NCI-H82 treated with DMSO at 0.1 percent for 48 hours (cell line): ENCODE measurements around the gene TRAF1.

Experiments used
- DNase-seq: peaks from one replicate; lab custom pipeline; 2025; ENCODE audit not compliant: unreplicated experiment; lab: John Stamatoyannopoulos, UW

Gene TRAF1

DNA sequence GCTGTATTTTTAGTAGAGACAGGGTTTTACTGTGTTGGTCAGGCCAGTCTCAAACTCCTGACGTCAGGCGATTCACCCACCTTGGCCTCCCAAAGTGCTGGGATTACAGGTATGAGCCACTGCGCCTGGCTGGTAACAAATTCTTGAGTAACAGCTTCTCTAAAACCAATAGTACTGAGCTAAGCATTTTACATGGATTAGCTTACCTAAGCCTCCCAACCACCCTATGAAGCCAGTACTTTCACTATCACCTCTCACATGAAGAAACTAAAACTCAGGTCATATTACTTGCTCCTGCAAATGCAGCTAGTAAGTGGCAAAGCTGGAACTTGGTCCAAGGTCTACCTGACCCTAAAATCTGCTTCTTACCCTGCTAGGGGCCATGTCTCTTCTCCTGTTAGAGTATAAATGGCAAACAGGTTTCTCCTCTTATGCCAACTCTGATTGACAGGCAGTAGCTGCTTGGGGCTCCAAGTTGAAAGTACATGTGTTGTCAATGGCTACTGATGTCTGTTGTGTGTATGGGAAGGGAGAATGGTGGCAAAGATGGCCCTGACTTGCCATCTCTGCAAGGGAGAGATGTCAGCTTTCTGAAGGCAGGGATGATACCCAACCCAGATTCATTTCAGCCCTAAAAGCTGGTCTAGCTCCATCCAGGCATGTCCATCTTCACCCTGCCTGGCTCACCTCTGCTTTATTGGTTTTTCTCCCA lies 53.6 kb downstream of the TRAF1 start:
- no peak for DNase-seq

DNA sequence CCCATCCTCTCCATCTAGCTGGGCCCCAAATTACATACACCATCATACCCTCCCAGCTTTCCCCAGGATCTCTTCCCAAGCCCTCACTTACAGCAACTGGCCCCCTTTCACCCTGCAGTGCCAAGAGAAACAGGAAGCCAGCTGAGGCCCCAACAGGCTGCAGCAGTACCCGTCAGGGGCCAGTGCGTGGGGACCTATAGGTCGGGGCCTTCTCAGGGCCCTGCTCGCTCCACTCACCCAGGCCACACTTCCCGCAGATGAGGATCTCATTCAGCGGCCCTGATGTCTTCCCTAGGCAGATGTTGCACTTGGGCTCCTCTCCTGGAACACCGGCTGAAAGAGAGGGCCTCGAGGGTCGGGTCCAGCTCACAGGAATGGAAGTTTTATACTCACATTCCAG lies 56.4 kb downstream of the TRAF1 start:
- no peak for DNase-seq

DNA sequence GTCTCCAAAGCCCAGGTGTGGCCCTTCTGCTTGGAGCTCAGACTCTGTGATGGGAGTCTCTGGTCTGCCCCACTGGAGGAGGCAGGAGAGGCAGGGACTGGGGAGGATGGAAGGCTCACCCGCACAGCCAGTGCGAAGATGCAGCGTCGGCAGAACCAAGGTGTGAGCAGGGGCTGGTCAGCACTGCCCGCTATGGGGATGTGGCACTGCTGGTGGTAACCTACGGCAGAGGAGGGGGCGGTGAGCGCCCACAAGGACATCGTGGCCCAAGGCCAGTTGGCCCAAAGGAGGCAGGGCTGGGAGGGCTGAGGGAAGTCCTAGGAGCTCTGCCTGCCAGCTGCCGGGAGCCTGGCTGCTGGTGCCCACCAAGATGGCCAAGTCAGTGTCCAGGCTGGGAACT lies 56.9 kb downstream of the TRAF1 start:
- no peak for DNase-seq

DNA sequence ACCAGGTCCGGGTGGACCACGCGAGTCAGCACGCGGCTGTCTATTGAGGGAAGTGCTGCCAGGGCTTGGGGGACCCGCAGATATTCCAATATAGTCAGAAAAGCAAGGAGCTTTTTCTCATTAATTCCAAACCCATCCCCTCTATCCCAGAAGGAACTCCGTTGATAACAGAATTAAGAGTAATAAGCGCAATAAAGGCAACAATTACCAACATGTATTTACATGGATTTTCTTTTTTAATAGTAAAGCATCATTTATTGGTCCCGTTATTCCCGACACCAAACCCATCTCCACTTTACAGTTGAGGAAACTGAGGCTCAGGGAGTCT lies 57.3 kb downstream of the TRAF1 start:
- no peak for DNase-seq

DNA sequence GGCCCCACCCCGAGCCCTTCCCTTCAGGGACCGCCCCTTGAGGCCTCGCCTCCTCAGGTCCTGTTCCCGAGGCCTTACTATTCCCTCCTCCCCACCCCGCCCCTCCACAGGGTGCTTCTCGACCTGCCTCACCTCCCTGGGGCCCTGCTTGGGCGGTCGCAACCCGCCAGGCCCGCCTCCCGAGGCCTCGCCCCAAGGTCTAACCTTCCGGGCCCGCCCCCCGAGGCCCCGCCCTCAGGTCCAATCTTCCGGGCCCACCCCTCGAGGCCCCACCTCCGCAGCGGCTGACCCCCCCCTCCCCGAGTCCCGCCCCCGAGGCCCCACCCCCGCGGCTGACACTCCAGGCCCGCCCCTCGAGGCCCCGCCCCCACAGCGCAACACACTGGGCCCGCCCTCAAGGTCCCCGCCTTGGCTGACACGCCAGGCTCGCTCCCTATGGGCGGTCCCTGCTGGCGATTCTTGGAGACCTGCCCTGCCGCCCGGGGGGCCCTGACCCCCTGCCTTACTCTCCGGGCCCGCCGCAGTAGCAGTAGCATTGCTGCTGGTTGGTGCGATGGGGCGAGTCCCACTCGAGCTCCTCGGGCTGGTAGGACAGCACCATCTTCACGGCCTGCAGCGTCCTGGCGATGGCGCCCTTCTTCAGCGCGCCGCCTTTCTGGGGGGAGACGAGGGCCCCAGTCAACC lies 57.8 kb downstream of the TRAF1 start:
- DNase-seq = no peak

DNA sequence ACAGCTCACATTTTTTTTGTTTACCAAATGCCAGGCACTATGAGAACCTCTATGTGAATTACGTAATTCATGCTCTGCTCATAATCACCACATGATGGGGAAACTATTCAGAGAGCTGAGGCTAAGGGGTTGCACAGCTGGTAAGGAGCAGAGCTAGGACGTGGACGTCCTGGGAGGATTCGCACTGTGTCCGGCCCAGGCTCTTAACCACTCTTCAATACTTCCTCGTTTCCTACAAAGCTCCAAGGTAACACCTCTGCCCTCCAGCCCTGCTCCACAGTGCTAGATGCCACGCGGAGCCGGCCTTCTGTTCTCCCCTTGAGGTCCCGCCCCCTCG lies 58.3 kb downstream of the TRAF1 start:
- no peak for DNase-seq

DNA sequence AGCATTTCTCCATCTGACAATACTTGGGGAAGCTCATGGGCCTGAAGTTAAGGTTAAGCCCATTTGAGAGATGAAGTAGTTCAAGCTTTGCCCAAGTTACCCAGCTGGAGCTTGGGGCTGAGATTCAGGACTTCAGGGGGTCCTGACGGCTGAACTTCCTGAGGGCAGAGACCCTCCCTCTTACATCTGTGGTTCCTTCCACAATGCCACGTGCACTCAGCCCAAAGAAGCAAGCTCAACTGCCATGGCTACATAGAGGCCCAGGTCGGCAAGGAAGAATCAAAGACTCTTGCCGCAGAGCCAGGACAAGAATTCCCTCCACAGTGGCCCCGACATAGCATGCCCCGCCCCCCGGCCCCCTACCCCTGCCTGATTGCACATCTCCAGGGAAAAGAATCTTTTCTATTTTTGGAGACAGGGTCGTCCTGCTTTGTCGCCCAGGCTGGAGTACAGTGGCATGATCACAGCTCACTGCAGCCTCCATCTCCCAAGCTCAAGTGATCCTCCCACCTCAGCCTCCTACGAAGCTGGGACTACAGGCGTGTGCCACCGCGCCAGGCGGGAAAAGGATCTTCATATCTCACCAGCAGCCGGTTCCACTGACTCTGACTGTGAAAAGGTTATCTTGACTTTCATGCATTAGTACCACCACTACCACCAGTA lies 58.8 kb downstream of the TRAF1 start:
- DNase-seq = no peak

DNA sequence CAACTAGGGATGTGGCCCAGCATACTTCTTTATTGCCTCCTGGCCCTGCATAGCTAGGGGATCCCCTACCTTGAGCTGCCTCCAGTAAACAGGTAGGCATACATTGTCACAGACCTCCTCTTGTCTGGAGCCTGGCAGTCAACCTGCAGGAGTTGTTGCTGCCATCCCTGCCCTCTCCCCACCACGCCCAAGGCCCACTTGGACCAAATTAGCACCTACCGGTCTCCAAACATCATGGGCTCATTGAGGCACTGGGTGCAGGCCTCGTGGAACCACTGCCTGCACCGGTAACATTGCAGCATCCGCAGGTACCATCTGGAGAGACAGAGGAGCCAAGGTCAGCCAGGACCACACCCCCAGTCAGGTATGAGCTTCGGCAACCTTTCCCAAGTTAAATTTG lies 59.9 kb downstream of the TRAF1 start:
- no peak for DNase-seq

DNA sequence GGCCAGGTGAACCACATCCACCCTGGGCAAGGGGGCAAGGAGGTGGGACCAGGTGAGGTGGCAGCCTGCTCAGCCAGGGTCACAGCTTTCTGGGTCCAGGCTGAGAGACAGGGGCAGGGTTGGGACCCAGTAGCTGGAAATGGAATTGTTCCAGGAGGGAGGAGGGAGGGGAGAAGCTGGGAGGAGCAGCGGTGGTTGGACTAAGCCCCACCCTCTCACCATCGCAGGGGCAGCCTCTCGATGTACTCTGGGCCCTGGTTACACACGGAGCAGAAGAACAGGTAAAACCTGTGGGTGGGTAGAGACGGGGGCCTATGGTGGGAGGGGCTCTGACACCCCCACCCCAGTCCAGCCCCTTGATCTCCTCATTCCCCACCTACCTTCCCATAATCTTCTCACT lies 60.8 kb downstream of the TRAF1 start:
- no peak for DNase-seq

DNA sequence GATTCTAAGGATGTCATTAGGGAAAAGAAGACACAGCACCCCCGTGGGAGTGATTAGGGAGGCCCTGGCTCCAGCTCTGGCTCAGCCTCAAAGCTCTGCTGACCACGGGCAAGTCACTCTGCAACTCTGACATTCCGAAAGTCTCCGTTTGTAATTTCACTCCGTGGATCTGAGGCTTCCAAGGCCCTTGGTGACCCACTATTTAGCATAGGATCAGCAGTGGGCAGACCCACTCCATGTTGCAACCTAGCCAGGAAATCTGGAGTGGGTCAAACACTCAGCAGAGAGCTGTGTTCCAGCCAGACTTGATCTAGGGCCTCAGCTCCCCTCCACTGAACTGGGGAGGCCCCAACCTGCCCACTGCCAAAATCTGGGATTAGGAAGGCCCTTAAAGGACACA lies 61.4 kb downstream of the TRAF1 start:
- no peak for DNase-seq

DNA sequence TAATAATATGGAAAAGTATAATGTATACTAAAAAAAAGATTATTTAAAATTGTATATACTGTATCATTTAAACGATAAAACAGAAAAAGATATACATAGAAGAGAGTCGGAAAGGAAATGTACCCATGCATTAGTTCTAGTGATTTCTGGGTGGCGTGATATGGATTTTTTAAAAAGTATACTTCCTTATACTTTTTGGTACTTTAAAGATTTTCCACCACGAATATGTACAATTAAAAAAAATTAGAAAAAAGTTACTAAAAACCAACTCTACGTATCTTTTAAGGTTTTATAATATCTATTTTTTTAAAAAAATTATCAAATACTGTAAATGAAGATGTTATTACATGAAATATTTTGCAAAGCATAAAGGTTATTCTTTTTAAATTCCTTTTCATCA lies 61.9 kb downstream of the TRAF1 start:
- DNase-seq = no peak

DNA sequence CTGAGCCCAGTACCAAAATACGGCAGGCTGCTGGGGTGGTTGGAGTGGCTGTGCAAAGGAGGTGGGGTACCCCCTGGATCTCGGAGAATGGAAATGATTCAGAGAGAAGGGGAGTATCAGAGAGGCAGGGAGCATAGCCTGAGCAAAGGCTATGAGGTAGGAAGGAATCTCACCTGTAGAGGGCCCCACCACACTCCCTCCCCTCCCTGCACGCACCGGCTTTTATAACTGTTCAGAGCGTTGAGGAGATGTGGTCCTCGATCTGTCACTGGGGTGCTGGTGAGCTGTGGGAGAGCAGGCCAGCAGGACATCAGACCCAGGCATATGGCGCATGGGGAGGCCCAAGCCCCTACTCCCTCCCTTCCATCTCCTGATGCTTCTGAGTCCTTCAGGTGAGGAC lies 62.8 kb downstream of the TRAF1 start:
- DNase-seq = no peak

DNA sequence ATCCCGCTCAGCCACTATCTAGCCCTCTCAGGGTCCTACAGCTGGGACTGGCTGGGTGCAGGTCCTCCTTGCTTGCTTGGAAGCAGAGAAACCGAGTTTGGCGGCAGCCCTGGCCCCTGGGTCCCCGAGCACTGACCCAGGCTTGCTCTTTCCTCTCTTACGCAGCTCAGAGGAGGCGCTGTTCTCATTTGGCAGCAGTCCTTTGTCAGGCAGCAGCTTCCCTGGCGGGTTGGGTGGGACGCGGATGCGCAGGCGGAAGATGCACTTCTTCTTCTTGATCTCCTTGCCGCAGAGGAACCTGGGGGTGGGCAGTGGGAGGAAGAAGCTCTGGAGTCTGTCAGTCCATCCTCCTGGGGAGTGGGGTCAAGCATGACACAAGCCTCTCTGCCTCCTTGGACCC lies 64.1 kb downstream of the TRAF1 start:
- no peak for DNase-seq

DNA sequence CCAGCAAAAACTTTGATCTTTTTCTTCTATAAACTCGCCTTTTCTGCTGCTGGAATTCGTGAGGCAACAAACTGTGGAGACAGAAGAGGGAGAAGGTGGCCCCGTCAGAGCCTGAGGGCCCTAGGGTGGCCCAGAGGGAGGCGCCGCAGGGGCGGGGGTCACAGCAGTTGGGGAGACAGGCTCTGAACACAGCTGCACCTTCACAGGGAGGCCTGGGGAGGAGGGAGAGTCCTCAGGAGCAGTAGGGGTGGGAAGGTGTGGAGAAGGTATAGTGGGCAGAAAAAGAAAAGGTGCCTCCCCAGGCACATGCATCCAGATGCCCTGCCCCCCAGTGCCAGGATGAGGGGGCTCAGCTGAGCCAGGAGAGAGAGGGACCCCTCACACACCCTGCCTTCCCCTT lies 64.7 kb downstream of the TRAF1 start:
- no peak for DNase-seq

DNA sequence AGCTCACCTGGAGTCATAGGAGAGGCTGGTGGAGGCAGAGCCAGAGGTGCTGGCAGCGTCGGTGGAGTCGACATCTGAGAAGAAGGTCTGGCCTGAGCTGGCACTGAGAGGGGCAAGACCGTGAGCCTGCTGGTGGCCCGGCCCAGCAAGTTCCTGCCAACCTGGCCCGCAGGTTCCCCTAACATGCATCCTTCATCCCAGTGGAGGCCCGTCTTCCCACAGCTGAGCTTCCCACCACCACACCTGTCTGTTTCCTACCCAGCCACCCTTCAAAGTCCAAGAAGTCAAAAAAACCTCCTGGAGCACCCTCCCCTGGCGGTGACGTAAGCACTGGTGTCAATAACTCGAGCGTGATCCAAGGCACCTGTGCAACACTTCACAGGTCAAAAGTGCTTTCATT lies 66.5 kb downstream of the TRAF1 start:
- no peak for DNase-seq

DNA sequence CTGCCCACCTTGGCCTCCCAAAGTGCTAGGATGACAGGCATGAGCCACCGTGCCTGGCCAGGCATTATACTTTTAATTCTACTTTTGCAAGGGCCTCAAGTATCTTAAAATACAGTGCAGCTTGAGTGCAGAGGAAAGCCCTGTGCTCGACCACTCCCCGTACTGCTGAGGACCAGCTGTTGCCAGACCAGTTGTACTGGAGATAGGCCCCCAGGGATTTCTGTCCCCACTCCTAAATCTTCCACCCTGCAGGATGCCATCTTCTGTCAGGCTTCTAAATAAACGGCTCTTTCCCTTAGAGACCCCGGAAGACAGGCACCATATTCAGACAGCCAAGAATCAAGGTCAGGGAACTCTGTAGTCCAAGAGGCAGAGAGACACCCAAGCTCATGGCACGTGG lies 67.2 kb downstream of the TRAF1 start:
- no peak for DNase-seq

DNA sequence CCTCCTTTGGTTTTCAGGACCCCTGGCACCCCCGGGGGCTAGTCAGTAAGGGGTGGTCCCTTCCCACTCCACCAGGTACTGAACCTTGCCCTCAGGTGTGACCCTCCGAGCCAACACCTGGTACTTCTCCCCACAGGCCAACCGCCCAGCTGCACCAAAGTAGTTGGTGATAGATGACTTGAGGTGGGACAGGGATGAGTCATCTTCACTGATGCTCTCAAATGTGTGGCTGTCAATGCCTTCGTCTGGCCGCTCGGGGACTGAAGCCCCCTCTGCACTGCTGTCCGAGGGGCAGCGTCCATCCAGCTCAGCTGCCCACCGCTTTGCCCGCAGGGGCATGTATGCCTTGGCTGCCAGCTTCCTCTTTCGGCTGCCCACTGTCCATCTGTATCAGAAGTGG lies 68.7 kb downstream of the TRAF1 start:
- DNase-seq = no peak

DNA sequence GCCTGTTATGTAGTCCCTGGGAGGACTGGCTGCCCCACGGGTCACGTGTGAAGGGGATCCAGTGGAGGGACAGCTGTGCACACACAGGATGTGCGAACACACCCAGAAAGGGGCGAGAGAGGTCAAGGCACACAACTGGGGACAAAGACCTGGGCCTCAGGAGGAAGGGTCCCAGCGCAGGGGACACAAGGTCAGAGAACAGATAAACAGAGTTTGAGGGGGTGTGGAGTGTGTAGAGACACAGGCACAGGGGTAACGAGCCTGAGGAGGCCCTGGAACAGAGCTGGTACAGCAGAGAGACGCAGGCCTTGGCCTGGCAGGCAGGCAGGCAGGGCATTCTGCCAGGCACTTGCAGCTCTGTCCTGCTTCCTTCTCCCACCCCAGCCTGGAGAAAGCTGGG lies 69.1 kb downstream of the TRAF1 start:
- no peak for DNase-seq

DNA sequence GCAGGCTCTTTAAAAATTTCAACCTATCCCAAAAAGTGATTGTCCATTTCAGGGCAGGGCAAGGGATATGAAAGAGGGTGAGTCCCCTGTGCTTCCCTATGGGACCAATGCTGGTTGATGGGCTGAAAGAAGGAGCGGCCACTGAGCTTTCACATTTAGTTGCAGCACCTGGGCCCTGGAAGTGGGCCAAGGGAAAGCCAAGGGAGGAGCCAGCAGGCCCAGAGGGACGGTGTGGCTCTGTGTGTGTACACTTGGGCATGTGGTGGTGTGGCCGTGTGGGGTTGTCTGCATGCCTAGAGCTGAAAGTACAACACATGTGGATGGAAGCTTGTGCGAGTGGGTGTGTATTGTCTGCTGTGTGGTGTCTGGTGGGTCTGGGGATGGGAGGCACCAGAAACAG lies 69.9 kb downstream of the TRAF1 start:
- no peak for DNase-seq

DNA sequence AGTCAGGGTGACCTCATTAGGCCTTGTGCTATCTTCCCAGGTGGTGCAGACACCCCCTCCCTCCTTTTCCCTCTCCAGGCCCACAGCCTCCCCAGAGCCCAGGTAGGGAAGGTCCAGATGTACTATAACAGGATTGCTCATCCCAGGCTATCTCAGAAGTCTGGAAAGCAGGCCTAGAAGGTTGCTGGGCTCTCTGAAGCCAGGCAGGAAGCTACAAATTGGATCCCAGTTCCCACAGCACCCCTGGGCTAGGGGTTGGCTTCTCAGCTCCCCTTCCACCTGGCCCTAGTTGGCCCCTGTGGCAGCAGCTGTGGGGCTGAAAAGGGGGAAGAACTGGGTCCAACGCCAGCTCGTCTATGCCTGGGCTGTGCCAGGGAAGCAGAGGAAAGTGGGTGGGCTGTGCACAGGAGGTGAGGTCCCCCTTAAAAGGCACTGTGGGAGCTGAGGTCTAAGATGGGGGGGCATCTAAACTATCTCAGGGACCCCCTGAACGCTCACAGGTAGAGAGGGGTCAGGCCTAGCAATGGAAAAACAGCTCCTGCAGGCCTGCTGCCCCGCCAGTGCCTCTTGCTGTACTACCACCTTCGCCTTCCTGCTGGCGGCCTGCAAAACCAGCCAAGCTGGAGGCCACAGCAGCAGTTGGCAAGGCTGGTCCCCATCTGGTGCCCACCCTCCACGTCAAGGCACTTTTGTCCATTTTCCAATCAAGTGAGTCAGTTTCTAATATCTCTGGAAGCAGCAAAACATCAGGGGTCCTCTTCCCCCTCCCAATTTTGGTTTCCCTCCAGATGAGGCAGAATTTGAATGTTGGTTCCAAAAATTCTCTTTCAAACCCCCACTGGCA lies 70.5 kb downstream of the TRAF1 start:
- no peak for DNase-seq

DNA sequence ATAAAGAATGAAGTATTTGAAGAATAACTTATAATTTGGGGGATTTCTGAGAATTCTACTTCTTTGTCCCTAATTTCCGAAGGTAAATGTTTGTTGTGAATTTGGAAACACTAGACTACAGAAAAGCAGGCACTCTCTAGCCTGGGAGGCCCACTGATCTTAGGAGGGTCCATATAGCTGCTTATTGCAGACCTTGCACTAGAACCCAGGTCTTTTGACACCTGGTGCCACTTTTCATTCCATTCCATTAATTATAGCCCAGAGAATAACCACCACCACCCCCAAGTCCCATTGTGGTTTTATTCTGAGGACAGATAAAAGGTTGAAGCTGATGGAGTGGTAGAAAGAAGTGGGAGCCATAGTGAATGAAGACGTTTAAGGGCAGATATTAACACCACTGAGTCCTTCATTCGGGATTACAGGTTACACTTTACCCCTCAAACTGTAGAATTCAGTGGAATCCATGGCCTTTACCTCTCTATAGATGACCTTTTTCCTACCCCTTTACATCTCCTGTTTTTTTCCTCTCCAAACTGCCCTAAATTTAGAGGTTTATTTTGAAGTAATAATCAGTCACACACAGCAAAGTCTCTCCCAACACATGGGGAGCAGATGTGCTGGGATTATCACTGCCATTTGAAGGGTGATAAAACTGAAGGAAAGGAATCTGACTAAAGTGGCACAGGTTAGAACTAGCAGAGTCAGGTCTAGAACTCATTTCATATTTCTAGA lies 71.8 kb downstream of the TRAF1 start:
- no peak for DNase-seq
